ENCODE measurements around the gene ERBB4. TPM values are rescaled to one million over a fixed set of nuclear protein-coding genes. Genes with fewer than 3 reads are reported as not detected.

Gene ERBB4
- total and polyA plus RNA-seq, 2 of the 8 experiments (the other 6 are each of a cell fraction or from before 2014, with no cell fraction given): 0.34 to 1.3 TPM

DNA sequence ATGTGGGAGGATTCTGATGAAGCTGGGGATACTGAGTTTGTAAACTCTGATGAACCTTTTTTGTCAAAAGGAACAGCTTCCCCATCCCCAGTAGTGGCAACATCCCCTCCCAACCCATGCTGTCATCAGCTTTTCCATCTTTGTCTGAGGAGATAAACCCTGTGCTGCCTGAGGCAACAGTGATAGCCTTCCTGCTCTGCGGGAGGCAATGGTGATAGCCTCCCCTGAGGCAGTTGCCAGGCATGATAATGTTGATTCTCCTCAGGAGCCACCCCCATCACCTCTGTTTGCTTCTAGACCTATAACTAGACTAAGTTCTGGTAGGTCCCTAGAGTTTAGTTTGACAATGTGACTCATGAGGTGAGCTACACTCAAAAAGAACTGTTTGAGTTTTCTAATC, 97.5 kb downstream of the ERBB4 start:
- no peak overlapping the region for H3K27ac ChIP-seq (ENCODE audit: low read depth, low read length)
- no peaks in the 10 kb centered on the region for H3K27me3 ChIP-seq (replicated peaks in 1 of 4; ENCODE audit: control insufficient read depth in 3 of 4, extremely low read depth in 1 of 4, insufficient read depth in 3 of 4, low read length in 3 of 4)
- no peak overlapping the region for H3K56ac ChIP-seq (replicated peaks; ENCODE audit: insufficient read length, low read depth, low read length)
- 100% methylated on average over 1 of the region's 1 CpG; no CpG with 5 or more reads in 1 of the 2 experiments for WGBS, 2 experiments (ENCODE audit: extremely low coverage in 1 of 2, insufficient coverage in 1 of 2, insufficient read length in 1 of 2, insufficient replicate concordance in 2 of 2, low coverage in 1 of 2, low lambda C conversion rate in 2 of 2, missing lambda C conversion rate in 1 of 2)
- H3K4me1 ChIP-seq (replicated peaks in 1 of 4; ENCODE audit: control insufficient read depth in 3 of 4, insufficient read depth in 4 of 4, low read length in 3 of 4): no peaks in the 10 kb centered on the region
- no peak overlapping the region for H3K4me3 ChIP-seq (ENCODE audit: extremely low read depth in 1 of 4, insufficient read depth in 2 of 4, low read depth in 3 of 4, low read length in 4 of 4)
- no peak overlapping the region for H4K5ac ChIP-seq (ENCODE audit: insufficient read length, low read depth, low read length)
- no peak overlapping the region for H2BK5ac ChIP-seq (ENCODE audit: low read depth, low read length)
- no peak overlapping the region for H4K91ac ChIP-seq (replicated peaks; ENCODE audit: insufficient read length, low read length)
- CTCF ChIA-PET (ENCODE audit: partially characterized antibody): interaction anchor here (0.6 kb wide), 1 partner anchor 127 kb away, joined by 4 read pairs; no protein-coding TSS in a partner anchor
- H2AK5ac ChIP-seq (ENCODE audit: low read depth, low read length): no peak overlapping the region
- H3K18ac ChIP-seq (ENCODE audit: extremely low read depth, low read length): no peak overlapping the region
- no peak for DNase-seq (ENCODE audit: low read depth in 1 of 2, low spot score in 2 of 2)
- H3K79me2 ChIP-seq (ENCODE audit: control insufficient read depth in 1 of 2, insufficient read depth in 2 of 2, low read length in 2 of 2): no peaks in the 10 kb centered on the region
- H3K14ac ChIP-seq (ENCODE audit: insufficient read length): no peak overlapping the region
- H2BK120ac ChIP-seq (replicated peaks; ENCODE audit: low read depth, low read length): no peak overlapping the region
- H2BK12ac ChIP-seq (ENCODE audit: low read depth, low read length): no peak overlapping the region
- H2BK15ac ChIP-seq (ENCODE audit: low read length): no peak overlapping the region
- no peaks in the 10 kb centered on the region for H4K20me1 ChIP-seq (replicated peaks in 1 of 2; ENCODE audit: control insufficient read depth in 1 of 2, insufficient read depth in 2 of 2, low read length in 2 of 2)
- POLR2A ChIA-PET (ENCODE audit: partially characterized antibody): no interaction called here
- H3K9ac ChIP-seq (replicated peaks in 1 of 4; ENCODE audit: extremely low read depth in 1 of 4, low read depth in 3 of 4, low read length in 3 of 4): no peak overlapping the region
- no peaks in the 10 kb centered on the region for H3K79me1 ChIP-seq (ENCODE audit: low read depth, low read length)
- H4K8ac ChIP-seq (ENCODE audit: extremely low read depth, insufficient read depth, low read length): no peak overlapping the region
- no peak overlapping the region for H3K23ac ChIP-seq (ENCODE audit: insufficient read length)
- no peak overlapping the region for H3K4me2 ChIP-seq (ENCODE audit: insufficient read depth in 1 of 2, low read depth in 2 of 2, low read length in 2 of 2)
- no peak overlapping the region for H3K4ac ChIP-seq (replicated peaks; ENCODE audit: insufficient read length, low read depth, low read length)
- no peaks in the 10 kb centered on the region for H3K36me3 ChIP-seq (ENCODE audit: control insufficient read depth in 2 of 4, insufficient read depth in 4 of 4, low read length in 3 of 4)
- TF ChIP-seq TCF12 (IDR thresholded peaks at IDR 0.05; ENCODE audit: low read depth, low read length) (no peak), FOSL1 (IDR thresholded peaks at IDR 0.05; ENCODE audit: insufficient read depth, low read depth, low read length) (no peak), CHD1 (IDR thresholded peaks at IDR 0.05; ENCODE audit: low read depth, low read length) (no peak)
- FAIRE-seq: no peak
- no peak overlapping the region for H2BK20ac ChIP-seq (ENCODE audit: low read length)
- no peak overlapping the region for H2AFZ ChIP-seq (ENCODE audit: low read length)
- H3K9me3 ChIP-seq (ENCODE audit: insufficient read depth in 2 of 2, low read depth in 1 of 2, low read length in 1 of 2): peaks cover 0 to 4% of the 10 kb centered on the region in 2 experiments; a peak in 1 of 4 replicates
- no peaks in the 10 kb centered on the region for H3K23me2 ChIP-seq (ENCODE audit: low read depth, low read length)
